ENCODE measurements around the gene REX1BD. TPM values are rescaled to one million over a fixed set of nuclear protein-coding genes. Genes with fewer than 3 reads are reported as not detected.

Gene REX1BD
- total and polyA plus RNA-seq, 5 donors from 2014 or later = 87.4 to 163 (median 144) TPM

- no peak for ATAC-seq (ENCODE audit: low read depth in 2 of 2)
- peaks cover 3 to 9% (median 7%) of the 10 kb centered on the region in 4 donors for H3K4me1 Mint-ChIP-seq
- H3K4me3 Mint-ChIP-seq = no peak overlapping the region
- H3K27ac Mint-ChIP-seq = no peak overlapping the region
- Histone ChIP-seq H3K4me3 (ENCODE audit: low read depth, low read length) (no peak overlapping the region), H3K27ac (ENCODE audit: insufficient read depth, low read length, poor library complexity, severe bottlenecking) (no peak overlapping the region), H3K36me3 (ENCODE audit: control insufficient read depth, insufficient read depth, low read length) (peaks cover 64% of the 10 kb centered on the region), H3K4me1 (ENCODE audit: control insufficient read depth, insufficient read depth, low read length, poor library complexity, severe bottlenecking) (peaks cover 5% of the 10 kb centered on the region), H3K9me3 (ENCODE audit: control insufficient read depth in 2 of 2, low read length in 2 of 2) (no peaks in the 10 kb centered on the region), H3K27me3 (ENCODE audit: control insufficient read depth, insufficient read depth, low read length) (no peaks in the 10 kb centered on the region)
- no peaks in the 10 kb centered on the region for H3K9me3 Mint-ChIP-seq
- no peaks in the 10 kb centered on the region for H3K27me3 Mint-ChIP-seq
- H3K36me3 Mint-ChIP-seq = peaks cover 29% of the 10 kb centered on the region
- DNase-seq = no peak
Observed at GRCh38 chr19:18566953-18567352, 21.6 kb upstream of the REX1BD start.

- H3K27me3 ChIP-seq (ENCODE audit: control insufficient read depth, insufficient read depth, low read length) = no peaks in the 10 kb centered on the region
- Mint-ChIP-seq H3K4me3 (no peak overlapping the region), H3K36me3 (peaks cover 29% of the 10 kb centered on the region), H3K27me3 (no peaks in the 10 kb centered on the region), H3K4me1 (peaks cover 5 to 23% (median 16%) of the 10 kb centered on the region in 4 donors), H3K9me3 (peaks cover 0 to 3% (median 0%) of the 10 kb centered on the region in 7 donors), H3K27ac (no peak overlapping the region)
- no peak overlapping the region for H3K27ac ChIP-seq (ENCODE audit: insufficient read depth, low read length, poor library complexity, severe bottlenecking)
- ATAC-seq (ENCODE audit: low read depth in 2 of 2) (no peak), DNase-seq (no peak)
- H3K36me3 ChIP-seq (ENCODE audit: control insufficient read depth, insufficient read depth, low read length) = peaks cover 58% of the 10 kb centered on the region
- H3K9me3 ChIP-seq (ENCODE audit: control insufficient read depth in 2 of 2, low read length in 2 of 2) = no peaks in the 10 kb centered on the region
- H3K4me1 ChIP-seq (ENCODE audit: control insufficient read depth, insufficient read depth, low read length, poor library complexity, severe bottlenecking) = peaks cover 19% of the 10 kb centered on the region
- H3K4me3 ChIP-seq (ENCODE audit: low read depth, low read length) = no peak overlapping the region
Observed at GRCh38 chr19:18568367-18568766, 20.2 kb upstream of the REX1BD start.

GRCh38 chr19:18571564-18572344 is 16.8 kb upstream of the REX1BD start, which contains the start of gene UBA52:
Gene UBA52, plus strand, starts transcription at chr19:18571857. Its CDS starts 1,444 bp downstream, at chr19:18573301.
- peaks cover 25% of the 10 kb centered on the region for H3K36me3 Mint-ChIP-seq

GRCh38 chr19:18574691-18575291 is 13.8 kb upstream of the REX1BD start:
- H3K36me3 ChIP-seq (ENCODE audit: control insufficient read depth, insufficient read depth, low read length) = peaks cover 37% of the 10 kb centered on the region
- Mint-ChIP-seq H3K27me3 (peaks cover 1% of the 10 kb centered on the region), H3K4me1 (peaks cover 5 to 36% (median 23%) of the 10 kb centered on the region in 4 donors), H3K27ac (peak overlapping the region in 1 of 3 donors; percentile 42), H3K9me3 (peaks cover 0 to 3% (median 0%) of the 10 kb centered on the region in 7 donors), H3K36me3 (peaks cover 15% of the 10 kb centered on the region), H3K4me3 (peak overlapping the region in 1 of 4 donors; percentile 56)
- no peak for ATAC-seq (ENCODE audit: low read depth in 2 of 2)
- no peaks in the 10 kb centered on the region for H3K27me3 ChIP-seq (ENCODE audit: control insufficient read depth, insufficient read depth, low read length)
- no peak overlapping the region for H3K27ac ChIP-seq (ENCODE audit: insufficient read depth, low read length, poor library complexity, severe bottlenecking)
- DNase-seq = no peak
- H3K9me3 ChIP-seq (ENCODE audit: control insufficient read depth in 2 of 2, low read length in 2 of 2) = no peaks in the 10 kb centered on the region
- no peak overlapping the region for H3K4me3 ChIP-seq (ENCODE audit: low read depth, low read length)
- peaks cover 22% of the 10 kb centered on the region for H3K4me1 ChIP-seq (ENCODE audit: control insufficient read depth, insufficient read depth, low read length, poor library complexity, severe bottlenecking)

More at GRCh38 chr19:18571564-18572344, 16.8 kb upstream of the REX1BD start, which contains the start of gene UBA52:
- Mint-ChIP-seq H3K27me3 (no peaks in the 10 kb centered on the region), H3K27ac (peak within 1 kb of the TSS; percentile 97), H3K4me3 (peak within 1 kb of the TSS; percentile 87 to 98 (median 94)), H3K9me3 (peaks cover 0 to 3% (median 0%) of the 10 kb centered on the region in 7 donors), H3K4me1 (peaks cover 5 to 36% (median 23%) of the 10 kb centered on the region in 4 donors)
- ATAC-seq (ENCODE audit: low read depth in 2 of 2) (peak; percentile 95 to 96), DNase-seq (peak; percentile 98 to 99 (median 99))
- Histone ChIP-seq H3K4me1 (ENCODE audit: control insufficient read depth, insufficient read depth, low read length, poor library complexity, severe bottlenecking) (peaks cover 22% of the 10 kb centered on the region), H3K27ac (ENCODE audit: insufficient read depth, low read length, poor library complexity, severe bottlenecking) (peak within 1 kb of the TSS; percentile 96), H3K4me3 (ENCODE audit: low read depth, low read length) (peak within 1 kb of the TSS; percentile 95), H3K36me3 (ENCODE audit: control insufficient read depth, insufficient read depth, low read length) (peaks cover 57% of the 10 kb centered on the region), H3K27me3 (ENCODE audit: control insufficient read depth, insufficient read depth, low read length) (no peaks in the 10 kb centered on the region), H3K9me3 (ENCODE audit: control insufficient read depth in 2 of 2, low read length in 2 of 2) (no peaks in the 10 kb centered on the region)

- Mint-ChIP-seq H3K9me3 (peaks cover 0 to 3% (median 0%) of the 10 kb centered on the region in 7 donors), H3K4me3 (peak overlapping the region in 1 of 4 donors; percentile 60), H3K27me3 (peaks cover 4% of the 10 kb centered on the region), H3K4me1 (peaks cover 3 to 33% (median 20%) of the 10 kb centered on the region in 4 donors), H3K27ac (no peak overlapping the region), H3K36me3 (peaks cover 15% of the 10 kb centered on the region)
- no peak overlapping the region for H3K27ac ChIP-seq (ENCODE audit: insufficient read depth, low read length, poor library complexity, severe bottlenecking)
- DNase-seq = no peak
- H3K9me3 ChIP-seq (ENCODE audit: control insufficient read depth in 2 of 2, low read length in 2 of 2) = no peaks in the 10 kb centered on the region
- H3K27me3 ChIP-seq (ENCODE audit: control insufficient read depth, insufficient read depth, low read length) = no peaks in the 10 kb centered on the region
- peaks cover 37% of the 10 kb centered on the region for H3K36me3 ChIP-seq (ENCODE audit: control insufficient read depth, insufficient read depth, low read length)
- no peak for ATAC-seq (ENCODE audit: low read depth in 2 of 2)
- peaks cover 17% of the 10 kb centered on the region for H3K4me1 ChIP-seq (ENCODE audit: control insufficient read depth, insufficient read depth, low read length, poor library complexity, severe bottlenecking)
- no peak overlapping the region for H3K4me3 ChIP-seq (ENCODE audit: low read depth, low read length)
Observed at GRCh38 chr19:18576383-18576782, 12.2 kb upstream of the REX1BD start.

GRCh38 chr19:18577365-18577914 is 11.2 kb upstream of the REX1BD start:
- peak overlapping the region in 1 of 4 donors; percentile 21 for H3K4me3 Mint-ChIP-seq
- peaks cover 0 to 22% (median 14%) of the 10 kb centered on the region in 4 donors for H3K4me1 Mint-ChIP-seq
- H3K36me3 ChIP-seq (ENCODE audit: control insufficient read depth, insufficient read depth, low read length) = peaks cover 37% of the 10 kb centered on the region
- H3K4me3 ChIP-seq (ENCODE audit: low read depth, low read length) = no peak overlapping the region
- ATAC-seq (ENCODE audit: low read depth in 2 of 2) = no peak
- peaks cover 15% of the 10 kb centered on the region for H3K36me3 Mint-ChIP-seq
- DNase-seq = no peak
- peaks cover 0 to 2% (median 0%) of the 10 kb centered on the region in 7 donors for H3K9me3 Mint-ChIP-seq
- H3K27ac Mint-ChIP-seq = no peak overlapping the region
- no peak overlapping the region for H3K27ac ChIP-seq (ENCODE audit: insufficient read depth, low read length, poor library complexity, severe bottlenecking)
- no peaks in the 10 kb centered on the region for H3K9me3 ChIP-seq (ENCODE audit: control insufficient read depth in 2 of 2, low read length in 2 of 2)
- H3K4me1 ChIP-seq (ENCODE audit: control insufficient read depth, insufficient read depth, low read length, poor library complexity, severe bottlenecking) = peaks cover 12% of the 10 kb centered on the region
- H3K27me3 ChIP-seq (ENCODE audit: control insufficient read depth, insufficient read depth, low read length) = no peaks in the 10 kb centered on the region
- peaks cover 4% of the 10 kb centered on the region for H3K27me3 Mint-ChIP-seq

- no peaks in the 10 kb centered on the region for H3K9me3 Mint-ChIP-seq
- no peak overlapping the region for H3K27ac Mint-ChIP-seq
- Histone ChIP-seq H3K9me3 (ENCODE audit: control insufficient read depth in 2 of 2, low read length in 2 of 2) (no peaks in the 10 kb centered on the region), H3K4me1 (ENCODE audit: control insufficient read depth, insufficient read depth, low read length, poor library complexity, severe bottlenecking) (no peaks in the 10 kb centered on the region), H3K36me3 (ENCODE audit: control insufficient read depth, insufficient read depth, low read length) (peaks cover 16% of the 10 kb centered on the region), H3K27ac (ENCODE audit: insufficient read depth, low read length, poor library complexity, severe bottlenecking) (no peak overlapping the region), H3K27me3 (ENCODE audit: control insufficient read depth, insufficient read depth, low read length) (no peaks in the 10 kb centered on the region), H3K4me3 (ENCODE audit: low read depth, low read length) (no peak overlapping the region)
- H3K4me1 Mint-ChIP-seq = peaks cover 0 to 2% (median under 1%) of the 10 kb centered on the region in 4 donors
- H3K4me3 Mint-ChIP-seq = no peak overlapping the region
- H3K27me3 Mint-ChIP-seq = peaks cover 4% of the 10 kb centered on the region
- ATAC-seq (ENCODE audit: low read depth in 2 of 2) (no peak), DNase-seq (no peak)
- H3K36me3 Mint-ChIP-seq = peaks cover 8% of the 10 kb centered on the region
Observed at GRCh38 chr19:18580311-18580710, 8.3 kb upstream of the REX1BD start.
